HG03039 (cell line): ENCODE data around the gene SULT2B1.

Experiments
- ATAC-seq: cut with Tn5 transposase; IDR thresholded peaks from one replicate; pipeline ENCODE4 v1.9.1; 2021; ENCODE audit warnings: mild to moderate bottlenecking, moderate library complexity; ENCODE audit not compliant: unreplicated experiment

SULT2B1 gene

GRCh38 chr19:48646722-48647216 is 94.8 kb downstream of the SULT2B1 start:
- no peak for ATAC-seq

GRCh38 chr19:48648134-48648533 is 96.2 kb downstream of the SULT2B1 start:
- ATAC-seq, result no peak
